T-helper 1 cell (primary cell): ENCODE results near the gene ZNF506.
"Not testable (repeated sequence)": the region's sequence is repeated elsewhere in the genome, so short reads cannot be mapped to it uniquely, and the experiment has no call there.

ENCODE experiments used
- DNase-seq, 5 donors: peaks; one replicate each; pipeline ENCODE4 v3.0.0-alpha.2; 2012 to 2020

The ZNF506 gene

GRCh38 chr19:19744641-19745040, 76.9 kb downstream of the ZNF506 start:
- DNase-seq: no peak

- not testable (repeated sequence) for DNase-seq
Measured at GRCh38 chr19:19743921-19744320, 77.6 kb downstream of the ZNF506 start.

DNA sequence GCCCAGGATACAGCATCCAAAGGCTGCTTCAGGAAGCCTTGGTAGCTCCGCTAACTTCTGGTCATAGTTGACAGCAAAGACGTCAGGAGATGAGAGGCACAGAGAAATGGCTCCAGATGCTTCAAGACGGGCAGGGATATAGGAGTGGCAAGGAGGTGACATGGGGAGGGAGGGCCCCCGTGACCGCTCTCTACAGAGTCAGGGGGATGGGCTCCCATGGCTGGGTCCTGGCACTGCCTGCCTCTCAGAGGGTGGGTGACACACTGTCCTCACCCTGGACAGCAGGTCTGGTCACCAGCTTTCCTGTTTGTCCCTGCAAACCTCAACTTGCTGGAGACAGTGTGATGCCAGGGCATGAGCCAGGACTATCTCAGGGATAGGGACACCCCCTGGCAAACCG, 78.4 kb downstream of the ZNF506 start:
- DNase-seq: no peak

GRCh38 chr19:19742773-19743172, 78.8 kb downstream of the ZNF506 start:
- no peak for DNase-seq
